HK-2 (cell line): ENCODE results near the gene OTOA.
"Not testable (repeated sequence)": the region's sequence is repeated elsewhere in the genome, so short reads cannot be mapped to it uniquely, and the experiment has no call there.

Source experiments
- DNase-seq: peaks from one replicate; pipeline ENCODE4 v3.0.0-alpha.2; 2018; ENCODE audit not compliant: unreplicated experiment

OTOA gene

GRCh38 chr16:21674456-21674855 lies 10.7 kb downstream of the OTOA start:
- not testable (repeated sequence) for DNase-seq

GRCh38 chr16:21680714-21681113 lies 16.9 kb downstream of the OTOA start:
- DNase-seq = not testable (repeated sequence)

GRCh38 chr16:21683184-21683583 lies 19.4 kb downstream of the OTOA start:
- DNase-seq = no peak

DNA sequence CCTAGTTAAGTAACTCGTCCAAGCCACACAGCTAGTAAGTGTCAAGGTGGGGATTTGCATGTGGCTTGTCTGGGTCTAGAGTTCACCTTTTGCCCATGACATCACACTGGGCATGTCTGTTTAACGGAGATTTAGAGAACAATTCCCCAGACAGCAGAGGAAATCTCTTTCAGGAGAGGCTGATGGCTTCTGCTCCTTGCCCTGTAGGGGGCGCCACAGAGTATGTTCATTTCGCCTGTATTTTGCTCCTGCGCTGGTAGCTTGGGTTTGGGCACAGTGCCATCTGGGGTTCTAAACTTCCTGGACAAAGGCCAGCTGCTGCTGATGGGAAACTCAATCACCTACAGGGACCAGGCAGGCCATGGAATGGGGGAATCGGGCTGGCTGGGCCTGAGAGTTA lies 20.4 kb downstream of the OTOA start:
- peak; percentile 5 for DNase-seq

- no peak for DNase-seq
These were observed 21.3 kb downstream of the OTOA start for GRCh38 chr16:21685034-21685455.

DNA sequence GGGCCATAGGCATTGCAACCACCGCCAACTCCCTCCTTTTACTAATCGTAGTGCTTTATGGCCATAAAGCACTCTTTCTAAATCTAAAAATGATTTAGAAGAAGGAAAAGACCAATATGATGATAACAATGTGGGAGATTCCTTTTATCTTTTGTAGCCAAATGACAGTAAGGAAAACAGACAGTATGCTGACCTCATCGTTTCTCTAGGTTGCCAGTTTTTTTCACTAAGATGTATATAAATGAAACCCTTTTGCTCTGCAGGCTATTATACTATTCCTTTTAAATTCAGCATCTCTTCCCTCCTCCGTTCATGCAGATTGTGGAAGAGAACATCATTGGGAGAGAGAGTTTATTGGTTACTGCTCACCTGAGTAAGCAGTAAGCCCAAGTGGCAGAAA lies 25.3 kb downstream of the OTOA start:
- DNase-seq = no peak

- not testable (repeated sequence) for DNase-seq
These were observed 27.2 kb downstream of the OTOA start for GRCh38 chr16:21690967-21691366.

DNA sequence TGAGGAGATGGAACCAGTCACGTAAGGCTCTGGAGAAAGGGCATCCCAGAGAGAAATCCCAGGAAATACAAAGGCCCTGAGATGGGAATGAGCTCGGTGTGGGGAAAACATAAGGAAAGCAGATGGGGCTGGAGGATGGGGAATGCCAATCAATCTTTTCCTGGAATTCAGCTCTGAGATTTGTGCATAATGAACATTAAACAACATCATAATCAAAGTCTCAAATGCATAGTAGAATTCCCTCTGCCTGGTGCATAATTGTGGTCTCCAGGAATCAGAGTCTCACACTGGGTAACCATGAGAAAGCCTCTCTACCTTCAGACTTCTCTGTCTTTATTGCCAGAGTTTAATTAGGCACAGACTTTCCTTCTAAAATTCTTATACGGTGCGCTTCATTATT lies 30.8 kb downstream of the OTOA start:
- no peak for DNase-seq

GRCh38 chr16:21697032-21697431 lies 33.3 kb downstream of the OTOA start:
- no peak for DNase-seq

DNA sequence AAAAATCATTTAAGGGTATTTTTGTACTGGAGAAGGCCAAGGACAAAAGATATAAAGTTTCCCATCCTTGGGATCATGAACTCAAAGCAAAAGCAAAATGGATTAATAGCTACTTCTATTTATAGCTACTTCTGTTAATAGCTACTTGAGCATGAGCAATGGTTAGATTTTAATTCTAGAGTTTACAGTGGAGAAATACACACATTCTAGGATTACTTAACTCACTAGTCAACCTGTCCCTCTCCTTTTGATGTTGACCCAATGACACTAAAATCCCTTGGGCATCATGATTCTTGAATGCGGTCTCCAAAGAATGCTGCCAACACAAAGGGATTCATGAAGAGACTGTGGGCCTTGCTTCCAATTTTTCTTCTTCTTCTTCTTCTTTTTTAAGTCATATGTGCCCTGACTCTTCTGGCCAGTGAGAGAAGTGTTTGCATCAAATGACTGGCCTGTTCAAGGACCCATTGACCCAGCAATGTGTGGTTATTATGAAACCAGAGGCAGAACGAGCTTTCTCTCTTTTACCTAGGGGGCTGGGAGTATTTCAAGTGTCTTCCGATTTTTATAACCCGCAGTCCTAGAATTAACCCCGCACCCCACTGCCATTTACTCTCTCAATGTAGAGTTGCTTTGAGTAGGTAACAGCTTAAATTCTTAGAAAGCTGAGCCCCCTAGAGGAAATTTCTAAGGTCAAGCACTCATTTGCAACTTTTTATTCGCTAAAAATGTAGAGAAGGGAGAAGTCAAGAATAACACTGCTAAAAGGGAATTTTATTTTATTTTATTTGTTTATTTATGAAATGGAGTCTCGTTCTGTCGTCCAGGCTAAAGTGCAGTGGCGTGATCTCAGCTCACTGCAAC lies 34.6 kb downstream of the OTOA start:
- DNase-seq = no peak

- DNase-seq = no peak
These were observed 37.5 kb downstream of the OTOA start for GRCh38 chr16:21701271-21701670.

- DNase-seq = no peak
These were observed 38.5 kb downstream of the OTOA start for GRCh38 chr16:21702276-21702675.

- no peak for DNase-seq
These were observed 39.4 kb downstream of the OTOA start for GRCh38 chr16:21703156-21703555.

GRCh38 chr16:21703589-21704174 lies 39.9 kb downstream of the OTOA start:
- DNase-seq = no peak

DNA sequence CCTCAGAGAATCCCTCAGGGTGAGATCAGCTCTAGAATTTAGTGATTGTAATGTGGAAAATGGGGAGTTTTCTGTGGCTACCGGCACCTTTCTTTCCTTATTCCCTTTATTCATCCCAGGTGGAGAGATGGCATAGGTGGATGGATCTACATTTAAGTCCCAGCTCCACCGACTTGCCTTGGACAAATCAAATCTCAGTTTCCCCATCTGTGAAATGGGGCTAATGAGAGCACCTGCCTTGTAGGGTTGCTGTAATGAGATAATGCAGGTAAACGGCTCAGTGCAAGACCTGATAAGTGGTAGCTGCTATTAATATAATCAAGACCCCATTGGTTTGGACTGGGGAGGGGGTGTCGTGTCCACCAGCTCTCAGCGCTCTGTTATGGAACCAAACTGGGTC lies 40.5 kb downstream of the OTOA start:
- no peak for DNase-seq

- DNase-seq = no peak
These were observed 41.0 kb downstream of the OTOA start for GRCh38 chr16:21704733-21705132.

DNA sequence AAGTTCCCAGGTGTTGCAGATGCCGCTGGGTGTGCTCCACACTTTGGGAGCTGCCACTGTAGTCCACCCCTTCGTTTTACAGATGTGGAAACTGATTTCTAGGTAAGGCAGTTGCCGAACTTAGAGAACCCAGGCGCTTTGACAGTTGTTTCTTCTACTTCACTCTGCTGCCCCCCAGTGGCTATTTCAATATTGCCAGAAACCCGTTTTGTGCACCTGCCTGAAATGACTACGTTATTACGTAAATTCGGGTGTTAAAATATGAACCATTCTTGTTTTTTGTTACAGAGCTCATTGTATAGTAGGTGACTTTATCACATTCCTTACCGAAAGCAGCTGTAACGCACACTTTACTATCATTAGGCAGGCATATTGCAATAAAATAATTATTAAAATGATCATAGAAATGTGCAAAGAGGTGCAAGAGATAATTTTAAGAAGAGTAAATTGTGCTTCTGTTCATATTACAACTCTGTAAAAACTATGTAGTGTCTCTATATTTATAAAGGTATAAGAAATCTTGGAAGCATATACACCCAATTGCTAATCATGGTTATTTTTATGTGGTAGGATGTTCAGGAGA lies 44.9 kb downstream of the OTOA start:
- DNase-seq = peak; percentile 47

- no peak for DNase-seq
These were observed 47.2 kb downstream of the OTOA start for GRCh38 chr16:21710938-21711337.

DNA sequence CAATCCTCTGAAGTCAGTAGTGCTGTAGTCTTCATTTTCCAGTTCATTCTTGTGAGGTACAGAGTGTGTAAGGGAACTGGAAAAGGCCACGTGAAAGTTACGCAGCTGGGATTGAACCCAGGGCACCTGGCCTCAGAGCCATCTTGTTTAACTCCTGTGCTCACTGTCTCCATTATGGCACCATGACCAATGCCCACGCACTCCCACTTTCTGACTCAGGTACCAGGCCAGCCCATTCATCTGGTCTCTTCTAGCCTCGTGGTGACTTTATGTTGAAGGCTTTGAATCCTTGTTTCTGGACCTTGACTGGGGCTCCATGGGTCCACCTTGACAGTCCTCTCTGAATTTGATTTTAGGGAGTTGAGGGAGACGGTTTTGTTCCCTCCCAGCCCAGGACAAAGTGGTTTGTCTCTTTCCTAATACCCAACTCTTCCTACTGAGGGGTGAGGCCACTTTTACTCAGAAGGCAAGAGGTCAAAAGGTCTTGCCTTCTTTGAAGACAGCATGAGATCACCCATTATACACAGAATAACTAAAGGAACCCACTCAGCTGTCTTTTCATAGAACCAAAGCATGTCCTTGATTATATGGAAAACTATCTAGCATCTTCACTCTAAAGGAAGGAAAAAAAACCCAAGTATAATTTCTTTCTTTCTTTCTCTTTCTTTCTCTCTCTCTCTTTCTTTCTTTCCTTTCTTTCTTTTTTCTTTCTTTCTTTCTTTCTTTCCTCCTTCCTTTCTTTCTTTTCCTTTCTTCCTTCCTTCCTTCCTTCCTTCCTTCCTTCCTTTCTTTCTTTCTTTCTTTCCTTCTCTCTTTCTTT lies 50.0 kb downstream of the OTOA start:
- no peak for DNase-seq

GRCh38 chr16:21714369-21714618 lies 50.5 kb downstream of the OTOA start:
- not testable (repeated sequence) for DNase-seq

DNA sequence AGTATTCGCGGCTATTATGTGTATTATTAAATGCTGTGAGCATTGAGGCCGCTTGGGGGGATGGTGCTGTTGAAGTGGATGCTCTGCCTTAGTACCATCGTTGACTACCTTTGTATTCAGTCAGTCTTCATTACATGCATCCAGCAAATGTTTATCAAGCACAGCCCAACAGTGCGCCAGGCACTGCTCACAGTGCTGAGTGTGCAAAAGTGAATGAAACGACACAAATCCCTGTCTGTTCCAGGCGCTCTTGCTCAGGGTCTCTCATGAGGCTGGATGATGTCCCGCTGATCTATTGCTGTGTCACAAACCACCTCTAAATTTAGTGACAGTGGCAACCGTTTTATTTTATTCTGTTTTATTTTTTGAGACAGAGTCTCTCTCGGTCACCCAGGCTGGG lies 53.8 kb downstream of the OTOA start:
- DNase-seq = no peak

DNA sequence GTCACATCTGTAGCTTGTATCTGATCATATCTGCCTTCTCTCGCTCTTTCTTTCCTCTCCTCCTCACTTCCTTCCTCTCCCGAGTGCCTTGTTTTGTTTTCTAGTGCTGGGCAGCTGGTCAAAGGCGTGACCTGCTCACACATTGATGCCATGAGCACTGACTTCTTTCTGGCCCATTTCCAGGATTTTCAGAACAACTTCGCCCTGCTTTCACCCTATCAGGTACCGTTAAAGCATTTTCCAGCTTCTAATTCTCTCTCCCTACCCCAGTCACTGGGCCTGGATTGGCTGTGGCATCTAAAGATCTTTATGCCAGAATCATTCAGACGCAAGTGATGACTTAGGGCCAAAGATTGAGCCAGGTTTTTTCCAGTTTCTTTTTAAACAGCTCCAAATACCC lies 55.5 kb downstream of the OTOA start:
- no peak for DNase-seq

DNA sequence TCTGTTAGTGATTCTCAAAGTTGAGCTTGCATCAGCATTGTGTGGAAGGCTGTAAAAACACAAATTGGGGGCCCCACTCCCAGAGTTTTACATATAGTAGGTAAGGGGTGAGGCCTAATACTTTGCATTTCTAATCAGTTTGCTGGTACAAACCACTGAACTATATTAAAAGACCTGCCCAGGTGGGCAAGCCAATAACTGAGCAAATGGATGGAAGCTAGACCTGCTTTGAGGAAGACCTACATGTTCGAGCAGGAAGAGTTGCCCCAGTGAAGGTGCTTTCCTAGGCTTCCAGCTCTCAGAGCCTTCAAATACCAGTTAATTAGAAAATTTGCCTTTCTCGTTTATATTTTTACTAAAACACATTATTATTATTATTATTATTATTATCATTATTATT lies 56.8 kb downstream of the OTOA start:
- no peak for DNase-seq
